A549 (cell line): ENCODE data around the gene RAB8B.

Experiments
- CHD2 ChIP-seq: fragments of 150-350 bp; IDR thresholded peaks from 2 replicates; pipeline ENCODE4 v1.6.1; 2014; ENCODE audit warnings: low read length; ENCODE audit not compliant: partially characterized antibody
- CTCF ChIP-seq: fragments of >200 bp; sonication (Bioruptor Twin); formaldehyde crosslinking; IDR thresholded peaks from 3 replicates; pipeline ENCODE4 v1.5.1; 2016
- E2F6 ChIP-seq: IDR thresholded peaks from 2 replicates; pipeline ENCODE4 v1.6.1; 2012; ENCODE audit warnings: low read depth, borderline replicate concordance
- EP300 ChIP-seq, 2 experiments: fragments of >200 bp; sonication (Bioruptor Twin); formaldehyde crosslinking; IDR thresholded peaks; 2 replicates in 1 of 2; 3 replicates in 1 of 2; pipeline ENCODE4 v1.6.1; 2016 to 2017
- KDM5A ChIP-seq: fragments of 200-600 bp; sonication (generic); IDR thresholded peaks from 2 replicates; pipeline ENCODE4 v1.6.1; 2016; ENCODE audit warnings: antibody characterized with exemption, mild to moderate bottlenecking
- MAX ChIP-seq: IDR thresholded peaks from 2 replicates; pipeline ENCODE4 v1.6.1; 2012
- POLR2AphosphoS2 ChIP-seq: conservative IDR thresholded peaks from 2 replicates; pipeline ENCODE4 v1.6.1; 2012; ENCODE audit warnings: low read length, improper control_type of control experiment, inconsistent platforms
- RAD21 ChIP-seq, 2 experiments: fragments of >200 bp in 1 of 2; sonication (Bioruptor Twin) in 1 of 2; formaldehyde crosslinking in 1 of 2; IDR thresholded peaks in 1 of 2; conservative IDR thresholded peaks in 1 of 2; 2 replicates in 1 of 2; 3 replicates in 1 of 2; pipeline ENCODE4 v1.6.1; 2012 to 2018; ENCODE audit warnings: inconsistent platforms in 1 of 2
- RARB ChIP-seq: fragments of 250-450 bp; sonication (Bioruptor Pico); IDR thresholded peaks from 2 replicates; pipeline ENCODE4 v1.8.0; 2021; ENCODE audit warnings: mild to moderate bottlenecking, moderate library complexity
- REST ChIP-seq: fragments of 200-600 bp; sonication (generic); IDR thresholded peaks from 2 replicates; pipeline ENCODE4 v1.6.1; 2016; ENCODE audit warnings: antibody characterized with exemption, mild to moderate bottlenecking, moderate library complexity
- RFX5 ChIP-seq: fragments of 450-650 bp; IDR thresholded peaks from 2 replicates; pipeline ENCODE4 v1.7.1; 2014; ENCODE audit warnings: antibody characterized with exemption, mild to moderate bottlenecking, moderate library complexity
- RNF2 ChIP-seq: fragments of 200-600 bp; sonication (generic); IDR thresholded peaks from 2 replicates; pipeline ENCODE4 v1.6.1; 2016; ENCODE audit warnings: low read depth, mild to moderate bottlenecking, antibody characterized with exemption, moderate library complexity, borderline replicate concordance

- TF ChIP-seq EP300 (IDR thresholded peaks at IDR 0.05) (no peak), CTCF (no peak), E2F6 (no peak), POLR2AphosphoS2 (no peak), RFX5 (no peak), MAX (no peak), RNF2 (no peak), RARB (CRISPR knock-in tag) (no peak), RAD21 (conservative IDR thresholded peaks at IDR 0.05 in 1 of 2, IDR thresholded peaks at IDR 0.05 in 1 of 2) (no peak), CHD2 (no peak), KDM5A (no peak), REST (no peak)
Measured at GRCh38 chr15:63191895-63192618, 2.7 kb downstream of the RAB8B start.
